Frontal cortex (tissue), 4 donors: ENCODE measurements around the gene CREB3L2. TPM values are rescaled to one million over a fixed set of nuclear protein-coding genes. Genes with fewer than 3 reads are reported as not detected.
"Not testable (repeated sequence)": the region's sequence is repeated elsewhere in the genome, so short reads cannot be mapped to it uniquely, and the experiment has no call there.

Experiments used
- DNase-seq, 2 donors: peaks; one replicate each; pipeline ENCODE4 v3.0.0; 2012; ENCODE audit warnings: low spot score in 2 of 2
- FAIRE-seq: peaks from 2 replicates; lab custom pipeline; 2012; peaks lifted over from hg19 to GRCh38; lab: Jason Lieb, UNC
- total RNA-seq: library from RNA; depleted of rRNA; stranded (reverse); fragments of >200 nt; gene quantifications from one replicate; pipeline ENCODE4 v1.2.3, GENCODE V29; 2014
- donor health status: control.
- donor health status: control.
- donor health status: control.

Gene CREB3L2
- total RNA-seq, 1 donor from 2014 or later, result 0.82 TPM

- FAIRE-seq (no peak), DNase-seq (no peak)
Observed at GRCh38 chr7:137990251-137990941, 11.5 kb downstream of the CREB3L2 start.

- DNase-seq (no peak), FAIRE-seq (no peak)
Observed at GRCh38 chr7:137989590-137989989, 12.3 kb downstream of the CREB3L2 start.

GRCh38 chr7:137989094-137989493, 12.8 kb downstream of the CREB3L2 start:
- no peak for FAIRE-seq

GRCh38 chr7:137987968-137988367, 13.9 kb downstream of the CREB3L2 start:
- FAIRE-seq (no peak), DNase-seq (no peak)

More at GRCh38 chr7:137989094-137989493, 12.8 kb downstream of the CREB3L2 start:
- no peak for DNase-seq

GRCh38 chr7:137987563-137987962, 14.3 kb downstream of the CREB3L2 start:
- DNase-seq, result no peak
- FAIRE-seq, result no peak

- FAIRE-seq (no peak), DNase-seq (no peak)
Observed at GRCh38 chr7:137987018-137987349, 14.9 kb downstream of the CREB3L2 start.

GRCh38 chr7:137986252-137987017, 15.5 kb downstream of the CREB3L2 start:
- DNase-seq (no peak), FAIRE-seq (no peak)

- FAIRE-seq (no peak), DNase-seq (no peak)
Observed at GRCh38 chr7:137985897-137986251, 16.0 kb downstream of the CREB3L2 start.

- FAIRE-seq (no peak), DNase-seq (no peak)
Observed at GRCh38 chr7:137985253-137985896, 16.5 kb downstream of the CREB3L2 start.

- FAIRE-seq, result no peak
Observed at GRCh38 chr7:137984181-137985041, 17.5 kb downstream of the CREB3L2 start.

GRCh38 chr7:137983323-137984008, 18.4 kb downstream of the CREB3L2 start:
- no peak for FAIRE-seq
- DNase-seq, result no peak

More at GRCh38 chr7:137984181-137985041, 17.5 kb downstream of the CREB3L2 start:
- no peak for DNase-seq

GRCh38 chr7:137982394-137982793, 19.5 kb downstream of the CREB3L2 start:
- not testable (repeated sequence) for FAIRE-seq, DNase-seq

GRCh38 chr7:137981668-137982067, 20.2 kb downstream of the CREB3L2 start:
- no peak for FAIRE-seq
- no peak for DNase-seq

GRCh38 chr7:137981175-137981574, 20.7 kb downstream of the CREB3L2 start:
- FAIRE-seq, result no peak
- no peak for DNase-seq

GRCh38 chr7:137980308-137980707, 21.6 kb downstream of the CREB3L2 start:
- FAIRE-seq, result no peak
- DNase-seq, result no peak

GRCh38 chr7:137978464-137979237, 23.2 kb downstream of the CREB3L2 start:
- no peak for FAIRE-seq
- DNase-seq, result no peak

GRCh38 chr7:137977173-137977572, 24.7 kb downstream of the CREB3L2 start:
- no peak for DNase-seq

GRCh38 chr7:137976696-137977095, 25.2 kb downstream of the CREB3L2 start:
- FAIRE-seq, result no peak
- no peak for DNase-seq

More at GRCh38 chr7:137977173-137977572, 24.7 kb downstream of the CREB3L2 start:
- no peak for FAIRE-seq

GRCh38 chr7:137976232-137976631, 25.7 kb downstream of the CREB3L2 start:
- DNase-seq (no peak), FAIRE-seq (no peak)
